CD4-positive, alpha-beta T cell (primary cell): ENCODE measurements around the gene TRPC4AP. TPM values are rescaled to one million over a fixed set of nuclear protein-coding genes. Genes with fewer than 3 reads are reported as not detected.

Experiments used
- ATAC-seq: fragments of 200-7000 bp; cut with Tn5 transposase; one replicate; pipeline ENCODE4 v1.10.0; 2022; ENCODE audit warnings: mild to moderate bottlenecking; ENCODE audit not compliant: poor library complexity
- CTCF ChIA-PET: fragments of 350-600 bp; sonication (Branson Sonifier 250); formaldehyde crosslinking; loops from one replicate; lab custom pipeline; 2021; ENCODE audit warnings: antibody characterized with exemption, inconsistent platforms; lab: Charles Lee
- POLR2A ChIA-PET: fragments of 350-600 bp; sonication (Branson Sonifier 250); formaldehyde crosslinking; loops from one replicate; lab custom pipeline; 2021; ENCODE audit warnings: antibody characterized with exemption, inconsistent platforms; lab: Charles Lee
- DNase-seq, 14 experiments: peaks; one replicate each; pipeline ENCODE4 v3.0.0-alpha.2; 2013 to 2020; ENCODE audit warnings: mixed read lengths in 2 of 14
- H3K27ac ChIP-seq, 2 donors: one replicate each; pipeline versions ENCODE4 v1.5.1 to v1.7.0; 2013; ENCODE audit warnings: low read length in 2 of 2, low read depth in 1 of 2, mild to moderate bottlenecking in 1 of 2
- H3K27me3 ChIP-seq, 2 experiments: 1 replicate in 1 of 2; 2 replicates in 1 of 2; pipeline versions ENCODE4 v1.6.1 to v1.7.0; 2013; ENCODE audit warnings: low read length in 2 of 2, control low read depth in 1 of 2, mild to moderate bottlenecking in 1 of 2, moderate library complexity in 1 of 2; ENCODE audit not compliant: insufficient read depth in 2 of 2, control insufficient read depth in 1 of 2
- H3K36me3 ChIP-seq: one replicate; pipeline ENCODE4 v1.6.1; 2013; ENCODE audit warnings: low read length, control low read depth; ENCODE audit not compliant: insufficient read depth
- H3K4me1 ChIP-seq: one replicate; pipeline ENCODE4 v1.6.1; 2013; ENCODE audit warnings: low read length, control low read depth; ENCODE audit not compliant: insufficient read depth
- H3K4me3 ChIP-seq: one replicate; pipeline ENCODE4 v1.5.1; 2013; ENCODE audit warnings: mild to moderate bottlenecking, low read length, moderate library complexity
- H3K9me3 ChIP-seq, 2 experiments: 1 replicate in 1 of 2; 2 replicates in 1 of 2; pipeline versions ENCODE4 v1.6.1 to v1.7.0; 2013; ENCODE audit warnings: low read length in 2 of 2, mild to moderate bottlenecking in 2 of 2, control low read depth in 1 of 2, moderate library complexity in 1 of 2; ENCODE audit not compliant: control insufficient read depth in 1 of 2, insufficient read depth in 1 of 2
- H3K27ac Mint-ChIP-seq: one replicate; pipeline ENCODE4 v1.8.0; 2020; ENCODE audit warnings: mixed read lengths
- H3K27me3 Mint-ChIP-seq: one replicate; pipeline ENCODE4 v1.8.0; 2021; ENCODE audit warnings: mixed read lengths
- H3K36me3 Mint-ChIP-seq: one replicate; pipeline ENCODE4 v1.8.0; 2021; ENCODE audit warnings: low read depth, mixed read lengths
- H3K4me1 Mint-ChIP-seq: one replicate; pipeline ENCODE4 v1.8.0; 2021; ENCODE audit warnings: low read depth, mixed read lengths
- H3K4me3 Mint-ChIP-seq: one replicate; pipeline ENCODE4 v1.8.0; 2020; ENCODE audit warnings: mild to moderate bottlenecking, mixed read lengths
- H3K9me3 Mint-ChIP-seq: one replicate; pipeline ENCODE4 v1.8.0; 2020; ENCODE audit warnings: mixed read lengths
- intact Hi-C, 2 experiments: fragments of 100-400 bp; cut with DNase I in 1 of 2; cut with micrococcal nuclease in 1 of 2; formaldehyde crosslinking; loops; one replicate each; pipeline versions ENCODE4 v1.15.1 to v1.9.0; 2023 to 2025; cut with DNase I, micrococcal nuclease
- total RNA-seq, 174 experiments: library from RNA in 2 of 174; stranded (reverse) in 2 of 174; gene quantifications; one replicate each; pipeline ENCODE4 v1.2.3 and lab custom pipeline; 2021 to 2026
- TF ChIP-seq, protein P1 (sequence below): fragments of 200-600 bp; IDR thresholded peaks from one replicate; pipeline ENCODE4 v1.8.0; 2022; ENCODE audit warnings: antibody characterized with exemption, mild to moderate bottlenecking

Gene TRPC4AP
- total RNA-seq, 2 experiments from 2014 or later = 56.3 to 60.6 TPM

DNA sequence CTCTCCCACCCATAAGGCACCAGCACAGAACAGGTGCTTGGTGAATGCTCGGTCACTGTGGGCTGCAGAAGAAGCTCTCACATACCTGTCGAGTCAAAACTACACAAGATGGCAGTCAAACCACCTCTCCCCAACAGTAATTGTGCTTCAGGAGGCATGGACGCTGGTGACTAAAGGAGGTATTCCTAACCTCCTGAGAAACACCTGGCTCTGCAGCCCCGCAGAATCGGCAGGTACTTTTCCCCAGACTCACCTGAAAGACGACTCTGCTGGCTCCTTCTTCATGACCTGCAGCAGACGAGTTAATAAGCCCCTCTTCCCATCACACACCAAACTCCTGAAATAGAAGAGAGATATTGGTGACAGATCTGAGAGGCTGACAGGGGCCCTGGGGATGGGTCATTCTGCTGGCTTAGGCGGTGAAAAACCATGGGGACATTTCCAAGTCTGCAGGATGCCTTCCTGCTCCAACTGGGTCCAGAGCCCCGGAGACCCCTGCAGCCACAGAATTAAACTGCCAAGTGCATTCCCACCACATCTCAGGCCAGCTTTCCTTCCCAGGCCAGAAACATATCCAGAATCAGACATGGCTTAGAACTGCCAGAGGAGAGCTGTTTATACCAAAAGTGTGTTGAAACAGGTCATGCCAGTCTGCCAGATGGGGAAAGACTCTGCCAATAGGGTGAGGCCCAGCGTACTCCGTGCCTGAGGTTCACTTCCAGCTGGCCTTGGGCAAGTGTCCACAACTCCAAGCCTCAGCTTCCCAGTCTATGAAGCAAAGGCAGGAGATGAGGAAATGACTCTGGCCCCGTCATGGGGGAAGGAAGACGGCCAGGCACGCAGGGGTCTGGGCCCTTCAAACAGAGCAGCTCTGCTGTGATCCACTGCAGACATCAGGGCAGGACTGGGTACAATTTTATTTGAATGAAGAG lies 83.9 kb downstream of the TRPC4AP start:
- no peak overlapping the region for H3K27ac ChIP-seq
- CTCF ChIA-PET = no interaction called here
- no peak overlapping the region for H3K4me3 ChIP-seq
- H3K27me3 ChIP-seq = no peaks in the 10 kb centered on the region
- Mint-ChIP-seq H3K4me1 (no peaks in the 10 kb centered on the region), H3K27ac (no peak overlapping the region), H3K27me3 (no peaks in the 10 kb centered on the region), H3K4me3 (no peak overlapping the region), H3K9me3 (no peaks in the 10 kb centered on the region), H3K36me3 (peaks cover 97% of the 10 kb centered on the region)
- intact Hi-C loops = no loop called here
- TF ChIP-seq, protein P1, sequence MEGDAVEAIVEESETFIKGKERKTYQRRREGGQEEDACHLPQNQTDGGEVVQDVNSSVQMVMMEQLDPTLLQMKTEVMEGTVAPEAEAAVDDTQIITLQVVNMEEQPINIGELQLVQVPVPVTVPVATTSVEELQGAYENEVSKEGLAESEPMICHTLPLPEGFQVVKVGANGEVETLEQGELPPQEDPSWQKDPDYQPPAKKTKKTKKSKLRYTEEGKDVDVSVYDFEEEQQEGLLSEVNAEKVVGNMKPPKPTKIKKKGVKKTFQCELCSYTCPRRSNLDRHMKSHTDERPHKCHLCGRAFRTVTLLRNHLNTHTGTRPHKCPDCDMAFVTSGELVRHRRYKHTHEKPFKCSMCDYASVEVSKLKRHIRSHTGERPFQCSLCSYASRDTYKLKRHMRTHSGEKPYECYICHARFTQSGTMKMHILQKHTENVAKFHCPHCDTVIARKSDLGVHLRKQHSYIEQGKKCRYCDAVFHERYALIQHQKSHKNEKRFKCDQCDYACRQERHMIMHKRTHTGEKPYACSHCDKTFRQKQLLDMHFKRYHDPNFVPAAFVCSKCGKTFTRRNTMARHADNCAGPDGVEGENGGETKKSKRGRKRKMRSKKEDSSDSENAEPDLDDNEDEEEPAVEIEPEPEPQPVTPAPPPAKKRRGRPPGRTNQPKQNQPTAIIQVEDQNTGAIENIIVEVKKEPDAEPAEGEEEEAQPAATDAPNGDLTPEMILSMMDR = no peak
- POLR2A ChIA-PET = interaction anchor here (0.5 kb wide), 1 partner anchor 106 kb away, joined by 3 read pairs; no protein-coding TSS in a partner anchor
- peaks cover 99% of the 10 kb centered on the region for H3K36me3 ChIP-seq
- ATAC-seq = no peak
- no peaks in the 10 kb centered on the region for H3K9me3 ChIP-seq
- peak in 1 of 14 experiments; percentile 15 for DNase-seq
- H3K4me1 ChIP-seq = no peaks in the 10 kb centered on the region

DNA sequence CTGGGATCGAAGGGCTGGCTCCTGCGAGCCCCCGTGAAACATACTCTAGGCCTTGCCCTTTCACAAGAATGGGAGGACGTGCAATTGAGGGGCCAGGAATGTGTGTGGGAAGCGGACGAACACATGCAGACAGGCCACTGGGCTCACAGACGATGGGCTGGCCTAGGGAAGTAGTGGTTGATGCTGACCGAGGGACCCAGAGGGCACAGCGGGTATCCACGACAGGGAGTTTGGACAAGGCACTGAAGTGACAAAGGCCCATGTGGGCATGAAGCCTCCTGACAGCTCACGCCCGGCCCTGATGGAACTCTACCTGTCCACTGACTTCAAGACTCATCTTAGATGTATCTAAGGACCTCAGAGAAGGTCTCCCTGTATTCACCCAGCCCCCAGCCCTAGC lies 84.7 kb downstream of the TRPC4AP start:
- H3K4me3 ChIP-seq = no peak overlapping the region
- no peak for ATAC-seq

DNA sequence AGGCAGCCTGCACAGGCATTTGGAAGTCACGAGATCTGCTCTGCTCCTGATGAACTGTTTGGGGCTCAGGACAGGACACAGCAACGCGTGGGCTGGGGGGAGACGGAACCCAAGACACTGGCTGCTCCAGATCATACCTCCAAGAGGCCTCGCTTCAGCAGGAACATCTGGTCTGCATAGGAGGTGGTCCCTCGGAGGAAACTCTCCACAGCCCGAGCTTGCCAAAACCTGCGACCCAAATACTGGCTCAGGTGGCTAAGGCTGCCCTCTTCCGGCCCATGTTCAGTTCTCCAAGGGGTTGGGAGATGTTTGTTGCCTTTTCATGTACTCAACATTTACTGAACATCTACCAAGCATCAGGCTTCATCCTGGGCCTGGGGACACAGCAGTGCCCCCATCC lies 85.2 kb downstream of the TRPC4AP start:
- Histone ChIP-seq H3K4me3 (no peak overlapping the region), H3K4me1 (no peaks in the 10 kb centered on the region), H3K36me3 (peaks cover 99% of the 10 kb centered on the region), H3K27me3 (no peaks in the 10 kb centered on the region), H3K27ac (no peak overlapping the region), H3K9me3 (no peaks in the 10 kb centered on the region)
- ChIA-PET CTCF (no interaction called here), POLR2A (no interaction called here)
- intact Hi-C loops = no loop called here
- TF ChIP-seq, protein P1 = no peak
- Mint-ChIP-seq H3K36me3 (peaks cover 86% of the 10 kb centered on the region), H3K4me3 (no peak overlapping the region), H3K27me3 (no peaks in the 10 kb centered on the region), H3K9me3 (no peaks in the 10 kb centered on the region), H3K27ac (no peak overlapping the region), H3K4me1 (no peaks in the 10 kb centered on the region)
- ATAC-seq = no peak
- DNase-seq = peak in 1 of 14 experiments; percentile 25

More for the DNA sequence above, 84.7 kb downstream of the TRPC4AP start:
- no peaks in the 10 kb centered on the region for H3K4me1 Mint-ChIP-seq
- H3K9me3 ChIP-seq = no peaks in the 10 kb centered on the region
- intact Hi-C loops = no loop called here
- H3K27me3 Mint-ChIP-seq = no peaks in the 10 kb centered on the region
- peaks cover 90% of the 10 kb centered on the region for H3K36me3 Mint-ChIP-seq
- ChIA-PET POLR2A (no interaction called here), CTCF (no interaction called here)
- TF ChIP-seq, protein P1 = no peak
- no peak for DNase-seq
- no peak overlapping the region for H3K4me3 Mint-ChIP-seq
- peaks cover 99% of the 10 kb centered on the region for H3K36me3 ChIP-seq
- no peaks in the 10 kb centered on the region for H3K27me3 ChIP-seq
- H3K27ac Mint-ChIP-seq = no peak overlapping the region
- H3K27ac ChIP-seq = no peak overlapping the region
- H3K4me1 ChIP-seq = no peaks in the 10 kb centered on the region
- H3K9me3 Mint-ChIP-seq = no peaks in the 10 kb centered on the region
